ENCODE data around the gene CACNB2.

CACNB2 gene

DNA sequence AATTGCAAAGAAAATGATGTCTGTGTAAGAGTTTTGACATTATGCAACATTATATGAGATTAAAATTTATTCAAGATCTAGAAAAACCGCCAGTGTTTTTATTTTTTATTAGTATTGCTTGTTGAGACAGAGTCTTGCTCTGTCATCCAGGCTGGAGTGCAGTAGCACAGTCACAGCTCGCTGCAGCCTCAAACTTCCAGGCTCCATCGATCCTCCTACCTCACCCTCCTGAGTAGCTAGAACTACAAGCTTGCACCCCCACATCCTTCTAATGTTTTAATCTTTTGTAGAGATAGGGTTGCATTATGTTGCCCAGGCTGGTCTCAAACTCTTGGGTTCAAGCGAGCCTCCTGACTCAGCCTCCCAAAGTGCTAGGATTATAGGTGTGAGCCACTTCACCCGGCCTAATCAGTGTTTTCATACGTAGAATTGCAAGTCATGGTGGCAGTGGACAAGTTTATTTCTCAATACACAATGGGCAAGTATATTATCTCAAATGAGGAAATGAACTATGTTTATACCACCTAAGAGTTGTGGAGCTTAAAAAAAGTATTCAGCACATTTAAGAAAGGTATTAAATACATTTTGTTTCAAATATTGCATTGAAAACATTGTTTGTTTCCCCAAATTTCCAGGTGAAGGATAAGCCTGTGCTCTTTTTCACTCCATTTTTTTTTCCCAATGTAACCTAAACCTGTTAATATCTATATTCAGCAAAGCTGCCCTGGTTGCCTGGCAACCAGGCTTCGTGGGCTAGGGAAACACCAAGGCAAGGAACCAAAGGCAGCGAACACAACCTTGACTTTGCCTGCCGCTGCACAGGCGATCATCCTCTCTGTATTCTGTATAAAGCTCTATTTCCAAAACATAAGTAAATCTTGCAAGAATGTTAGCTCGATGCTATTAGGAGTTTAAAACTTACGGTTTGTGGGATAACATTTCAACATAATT, 163.9 kb downstream of the CACNB2 start:
- DNase-seq: no peak

DNA sequence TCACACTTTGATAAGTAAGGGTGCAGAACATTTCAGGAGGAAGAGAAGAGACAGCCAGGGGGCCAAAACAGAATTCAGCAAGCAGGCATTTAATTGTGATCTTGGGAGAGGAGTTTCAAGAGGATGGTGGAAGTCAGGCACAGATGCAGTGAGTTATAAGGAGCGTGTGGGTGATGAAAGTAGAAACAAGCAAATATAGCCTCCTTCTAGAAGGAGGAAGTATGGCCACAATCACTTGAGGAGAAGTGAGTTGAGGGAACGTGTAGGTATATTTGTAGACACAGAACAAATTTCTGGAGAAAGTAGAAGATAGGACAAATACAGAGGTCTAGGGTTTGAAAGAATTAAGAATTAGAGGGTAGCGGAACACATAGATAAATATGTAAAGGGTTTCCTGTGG, 165.8 kb downstream of the CACNB2 start:
- no peak for DNase-seq

DNA sequence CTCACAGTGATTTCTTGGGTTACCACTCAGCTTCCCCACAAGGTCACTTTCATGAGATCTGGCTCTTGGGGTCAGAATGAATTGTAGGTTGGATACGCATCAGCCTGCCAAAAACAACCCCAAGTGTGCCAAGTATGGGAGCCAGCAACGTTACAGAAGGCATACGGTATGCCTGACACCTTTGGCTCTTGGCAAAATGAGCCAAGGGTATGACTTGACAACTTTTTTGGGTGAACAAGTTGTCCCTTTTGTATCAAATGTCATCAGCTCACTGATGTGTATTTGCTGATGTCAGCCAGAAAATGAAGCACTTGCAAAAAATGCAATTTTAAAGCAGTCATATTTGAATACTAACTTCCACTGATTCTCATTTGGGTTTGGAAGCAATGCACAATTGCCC, 168.4 kb downstream of the CACNB2 start:
- peak in 1 of 2 experiments; percentile 43 for DNase-seq

DNA sequence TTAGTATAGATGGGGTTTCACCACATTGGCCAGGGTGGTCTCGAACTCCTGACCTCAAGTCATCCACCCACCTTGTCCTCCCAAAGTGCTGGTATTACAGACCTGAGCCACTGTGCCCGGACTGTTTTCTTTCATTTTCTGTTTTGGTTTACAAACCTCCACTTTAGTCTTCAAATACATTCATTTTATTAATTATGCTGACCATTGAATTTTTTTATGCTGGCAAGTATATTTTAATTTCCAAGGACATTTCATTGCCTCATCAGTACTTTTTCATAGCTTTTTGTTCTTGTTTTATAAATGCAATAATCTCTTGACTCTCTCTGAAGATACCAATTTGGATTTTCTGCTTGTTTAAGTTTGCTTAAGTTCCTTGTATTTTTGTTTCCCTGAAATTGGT, 170.5 kb downstream of the CACNB2 start:
- DNase-seq: no peak

DNA sequence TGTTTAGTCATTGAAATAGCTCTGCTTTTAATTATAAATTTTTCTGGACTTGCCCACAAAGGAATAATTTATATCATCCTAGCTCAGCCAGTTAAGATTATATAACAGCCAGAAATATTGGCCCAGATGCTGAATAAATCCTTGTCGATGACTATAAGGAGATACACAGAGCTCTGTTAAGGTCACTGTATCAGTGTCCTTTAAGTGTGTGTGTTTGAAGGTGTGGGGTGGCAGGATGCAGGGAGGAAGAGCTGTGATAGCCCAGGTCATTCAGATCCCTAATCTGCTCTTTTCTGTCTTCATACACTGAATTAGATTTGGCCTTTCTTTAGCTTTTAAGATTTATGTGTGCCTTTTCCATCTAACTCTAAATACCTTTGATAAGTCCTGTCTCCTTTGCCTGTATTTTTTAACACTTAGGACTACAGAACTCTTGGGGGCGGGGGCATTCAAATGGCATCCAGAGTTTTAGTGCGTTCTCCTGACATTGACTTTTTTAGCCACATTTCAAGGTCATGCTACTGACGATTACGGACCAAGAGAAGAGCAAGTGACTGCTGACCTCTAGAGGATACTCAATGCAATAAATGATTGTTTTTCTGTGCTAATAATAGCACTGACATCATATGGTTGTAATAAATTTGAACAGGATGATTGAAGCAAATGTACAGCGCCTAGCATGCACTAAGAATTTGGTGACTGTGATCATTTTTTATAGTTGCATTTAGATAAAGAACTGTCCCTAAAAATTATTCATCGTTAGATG, 172.3 kb downstream of the CACNB2 start:
- DNase-seq: peak in 1 of 2 experiments; percentile 37

DNA sequence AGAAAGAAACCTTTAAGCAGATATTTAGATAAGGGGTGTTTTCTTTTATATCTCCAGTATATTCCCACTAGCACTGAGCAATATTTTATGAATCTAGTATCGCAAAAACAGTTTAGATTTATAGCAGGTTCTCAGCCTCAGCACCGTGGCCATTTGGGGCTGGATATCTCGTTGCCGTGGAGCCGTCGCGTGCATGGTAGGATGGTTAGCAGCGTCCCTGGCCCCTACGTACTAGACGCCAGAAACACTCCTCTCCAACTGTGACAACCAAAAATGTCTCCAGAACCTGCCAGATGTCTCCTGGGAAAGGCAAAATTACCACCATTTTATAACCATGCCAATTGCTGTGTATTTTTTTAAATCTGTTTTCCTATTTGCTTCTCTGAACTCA, 172.9 kb downstream of the CACNB2 start:
- DNase-seq: no peak

DNA sequence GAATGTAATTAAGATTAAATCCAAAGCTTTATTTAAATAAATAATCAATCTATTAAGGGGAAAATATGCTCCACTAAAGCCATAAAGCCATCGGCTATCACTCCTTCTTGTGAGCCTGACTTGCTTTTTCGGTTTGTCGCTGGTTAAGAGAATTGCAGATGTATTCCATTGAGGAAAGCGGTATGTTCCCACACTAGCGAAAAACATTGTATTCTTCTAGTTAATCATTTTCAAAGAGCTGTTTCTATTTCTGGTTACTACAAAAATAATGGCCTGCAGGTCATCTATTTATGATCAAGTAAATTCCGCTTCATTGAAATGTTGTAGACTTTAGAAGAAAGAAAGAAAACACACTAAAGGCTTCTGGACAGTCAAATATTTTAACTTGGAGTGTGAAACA, 173.4 kb downstream of the CACNB2 start:
- DNase-seq: no peak

DNA sequence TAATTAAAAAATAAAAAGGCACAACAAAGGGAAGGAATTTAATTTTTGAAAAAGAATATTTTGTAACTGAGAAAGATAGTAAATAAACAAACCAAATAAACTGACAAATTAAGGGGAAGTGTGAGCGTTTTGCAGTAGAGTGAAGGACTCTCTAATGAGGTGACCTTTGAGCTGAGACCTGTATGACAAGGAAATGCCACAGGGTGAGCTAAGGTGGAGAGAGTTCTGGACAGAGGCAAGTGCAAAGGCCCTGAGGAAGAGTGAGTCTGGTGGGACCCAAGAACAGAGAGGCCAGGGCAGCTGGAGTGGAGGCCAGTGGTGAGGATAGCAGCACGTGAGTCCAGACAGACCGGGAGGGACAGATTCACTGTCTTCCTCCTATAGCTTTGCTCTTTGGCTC, 179.4 kb downstream of the CACNB2 start:
- no peak for DNase-seq

DNA sequence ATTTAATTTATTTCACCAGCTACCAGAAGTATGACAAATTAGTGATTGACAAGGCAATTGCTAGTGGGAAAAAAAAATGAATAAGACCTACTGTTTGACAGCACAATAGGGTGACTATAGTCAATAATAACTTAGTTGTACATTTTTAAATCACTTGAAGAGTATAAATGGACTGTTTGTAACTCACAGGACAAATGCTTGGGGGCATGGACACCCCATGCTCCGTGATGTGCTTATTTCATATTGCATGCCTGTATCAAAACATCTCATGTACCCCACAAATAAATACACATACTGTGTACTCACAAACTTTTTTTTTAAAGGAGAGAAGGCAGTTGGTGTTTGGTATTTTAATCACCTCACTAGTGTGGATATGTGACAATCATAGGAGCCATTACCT, 181.1 kb downstream of the CACNB2 start:
- DNase-seq: no peak

DNA sequence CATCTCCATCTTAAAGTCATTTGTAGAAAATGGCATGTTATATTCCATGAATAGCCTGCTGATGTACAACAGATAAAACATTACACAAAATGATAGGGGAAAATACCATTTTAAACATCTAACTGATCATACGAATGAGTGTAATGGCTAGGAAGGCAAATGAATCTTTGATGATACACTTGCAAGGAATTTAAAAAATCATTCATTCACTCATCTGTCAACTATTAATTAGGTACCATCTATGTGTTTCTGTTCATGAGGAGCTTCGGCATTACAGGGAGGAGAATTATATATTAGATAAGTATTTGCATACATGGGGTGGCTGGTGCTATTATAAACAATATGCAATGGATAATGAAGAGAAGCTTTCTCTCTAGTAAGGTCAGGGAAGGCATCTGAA, 183.7 kb downstream of the CACNB2 start:
- DNase-seq: no peak

DNA sequence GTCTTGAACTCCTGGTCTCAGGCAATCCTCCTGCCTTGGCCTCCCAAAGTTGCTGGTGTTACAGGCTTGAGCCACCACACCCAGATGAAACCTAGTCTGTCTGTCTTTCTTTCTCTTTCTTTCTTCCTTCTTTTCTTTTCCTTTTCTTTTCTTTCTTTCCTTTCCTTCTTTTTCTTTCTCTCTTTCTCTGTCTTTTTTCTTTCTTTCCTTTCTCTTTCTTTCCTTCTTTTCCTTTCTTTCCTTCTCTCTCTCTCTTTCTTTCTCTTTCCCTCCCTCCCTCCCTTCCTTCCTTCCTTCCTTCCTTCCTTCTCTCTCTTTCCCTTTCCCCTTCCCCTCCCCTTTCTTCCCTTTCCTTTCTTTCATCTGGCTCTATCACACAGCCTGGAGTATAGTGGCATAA, 185.2 kb downstream of the CACNB2 start:
- DNase-seq: no peak

DNA sequence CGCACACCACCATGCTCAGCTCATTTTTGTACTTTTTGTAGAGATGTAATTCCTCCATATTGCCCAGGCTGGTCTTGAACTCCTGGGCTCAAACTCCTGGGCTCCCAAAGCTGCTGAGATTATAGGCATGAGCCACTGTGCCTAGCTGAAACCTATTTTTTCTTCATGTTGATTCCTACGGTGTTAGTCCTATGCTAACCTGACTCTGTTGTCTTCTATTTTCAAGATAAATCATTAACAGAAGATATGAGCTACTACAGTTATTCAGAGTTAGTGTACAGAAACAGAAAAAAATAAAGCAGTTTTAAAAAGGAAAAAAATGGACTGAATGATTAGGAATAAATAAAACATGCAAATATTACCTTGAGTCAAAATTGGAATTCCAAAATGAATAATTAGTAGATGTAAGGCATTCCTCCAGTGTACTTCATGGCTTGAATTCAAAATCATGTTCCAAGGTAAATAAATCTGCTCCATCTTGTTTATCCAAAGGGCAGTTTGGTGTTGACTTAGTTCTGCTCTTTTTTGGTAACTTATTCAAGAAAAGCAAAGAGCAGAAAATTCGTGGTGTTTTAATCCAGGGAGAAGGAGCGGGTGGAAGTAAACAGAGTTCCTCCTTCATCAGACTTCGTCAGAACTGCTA, 185.8 kb downstream of the CACNB2 start:
- DNase-seq: no peak

DNA sequence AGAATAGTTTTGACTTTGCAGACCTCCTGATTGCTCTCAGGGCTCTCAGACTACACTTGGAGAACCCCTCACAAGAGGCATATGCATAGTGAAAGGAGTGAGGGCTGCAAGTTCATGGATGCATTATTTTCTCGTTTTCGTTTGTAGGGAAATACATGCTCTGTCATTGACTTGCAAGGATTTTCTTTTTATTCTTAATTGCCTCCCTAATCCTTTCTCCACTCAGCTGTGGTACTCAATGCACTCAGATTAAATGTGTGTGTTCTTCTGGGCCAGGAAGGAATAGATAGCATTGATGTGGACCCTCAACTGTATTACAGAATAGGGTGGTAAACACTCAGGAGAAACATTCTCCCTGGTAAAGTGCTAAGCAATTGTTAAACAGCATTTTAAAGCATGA, 188.7 kb downstream of the CACNB2 start:
- no peak for DNase-seq

DNA sequence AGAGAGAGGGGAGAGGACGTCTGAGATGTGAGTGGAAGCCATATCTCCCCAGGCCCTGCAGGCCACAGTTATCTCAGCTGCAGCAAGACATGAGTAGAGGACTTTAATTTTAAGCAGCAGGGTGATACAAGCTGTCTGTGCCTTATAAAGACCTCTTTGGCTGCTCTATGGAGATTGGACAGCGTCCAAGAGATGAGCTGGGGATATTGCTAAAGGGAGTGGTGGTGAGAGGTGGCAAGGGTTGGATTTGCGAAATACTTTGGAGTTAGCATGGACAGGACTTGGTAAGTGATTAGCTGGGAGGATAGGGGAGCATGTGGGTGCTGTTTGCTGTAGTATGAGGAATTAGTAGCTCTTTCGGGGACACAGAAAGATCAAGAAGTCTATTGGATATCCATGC, 191.8 kb downstream of the CACNB2 start:
- no peak for DNase-seq

DNA sequence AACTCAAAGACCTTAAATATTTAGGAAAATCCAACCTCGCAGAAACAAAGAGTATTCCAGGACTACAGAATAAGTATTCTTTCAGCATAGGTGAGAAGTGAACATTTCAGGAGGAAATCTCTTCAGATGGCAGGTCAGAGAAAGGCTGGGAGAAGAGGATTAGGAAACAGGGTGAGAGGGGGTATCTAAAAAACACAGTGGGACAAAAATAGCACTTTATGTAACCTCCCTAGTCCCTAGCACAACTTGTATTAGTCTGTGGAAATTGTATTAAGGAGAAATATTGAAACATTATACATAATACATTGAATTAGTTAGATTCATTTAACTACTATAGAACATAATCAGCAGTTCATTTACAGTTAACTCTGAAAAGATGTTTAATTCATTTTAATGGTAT, 192.3 kb downstream of the CACNB2 start:
- DNase-seq: no peak

DNA sequence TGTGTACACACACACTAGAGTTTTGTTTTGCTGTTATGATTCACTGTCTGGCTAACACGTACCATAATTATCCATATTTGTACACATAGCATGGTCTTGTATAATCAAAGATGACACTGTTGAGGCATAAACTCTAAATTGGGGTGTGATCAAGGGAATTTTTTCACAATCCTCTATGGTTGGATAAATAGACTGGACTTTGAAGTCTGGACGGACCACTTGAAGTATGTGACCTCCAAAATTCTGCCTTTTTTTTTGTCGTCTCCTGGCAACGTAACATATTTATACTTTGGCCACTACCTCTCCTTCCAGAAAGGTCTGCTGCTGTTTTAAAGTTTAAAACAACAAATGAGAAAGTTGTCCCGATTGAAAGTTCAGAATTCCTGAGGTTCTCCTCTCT, 193.4 kb downstream of the CACNB2 start:
- DNase-seq: no peak

DNA sequence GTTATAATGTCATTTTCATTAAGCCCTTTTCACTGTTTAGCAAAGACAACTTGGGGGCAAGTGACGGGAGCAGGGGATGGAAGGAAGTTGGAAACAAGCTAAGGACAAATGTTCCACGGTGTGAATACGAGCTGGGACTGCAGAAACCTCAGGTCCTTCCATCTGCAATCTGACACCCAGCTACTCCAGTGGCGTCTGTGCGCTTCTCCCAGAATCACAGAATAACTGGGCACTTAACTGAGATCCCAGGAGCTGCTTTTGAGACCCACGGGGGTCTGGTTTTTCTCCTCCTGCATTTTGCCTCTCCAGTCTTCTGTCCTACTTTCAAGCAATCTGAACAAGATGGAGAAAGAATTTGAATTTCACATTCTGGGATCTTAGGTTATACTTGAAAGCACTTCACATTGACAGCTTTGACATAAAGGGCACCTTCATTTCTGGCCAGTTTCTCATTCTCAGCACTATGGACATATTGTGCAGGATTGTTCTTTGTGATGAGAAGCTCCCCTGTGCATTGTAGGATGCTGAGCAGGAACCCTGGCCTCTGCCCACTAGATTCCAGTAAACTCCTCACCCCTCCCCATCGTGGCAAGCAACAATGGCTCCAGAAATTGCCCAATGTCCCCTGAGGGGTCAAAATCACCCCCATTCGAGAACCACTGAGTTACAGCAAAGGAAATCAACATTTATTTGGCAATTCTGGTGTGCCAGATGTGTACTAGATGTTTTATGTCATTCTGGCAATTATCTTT, 194.1 kb downstream of the CACNB2 start:
- DNase-seq: no peak

DNA sequence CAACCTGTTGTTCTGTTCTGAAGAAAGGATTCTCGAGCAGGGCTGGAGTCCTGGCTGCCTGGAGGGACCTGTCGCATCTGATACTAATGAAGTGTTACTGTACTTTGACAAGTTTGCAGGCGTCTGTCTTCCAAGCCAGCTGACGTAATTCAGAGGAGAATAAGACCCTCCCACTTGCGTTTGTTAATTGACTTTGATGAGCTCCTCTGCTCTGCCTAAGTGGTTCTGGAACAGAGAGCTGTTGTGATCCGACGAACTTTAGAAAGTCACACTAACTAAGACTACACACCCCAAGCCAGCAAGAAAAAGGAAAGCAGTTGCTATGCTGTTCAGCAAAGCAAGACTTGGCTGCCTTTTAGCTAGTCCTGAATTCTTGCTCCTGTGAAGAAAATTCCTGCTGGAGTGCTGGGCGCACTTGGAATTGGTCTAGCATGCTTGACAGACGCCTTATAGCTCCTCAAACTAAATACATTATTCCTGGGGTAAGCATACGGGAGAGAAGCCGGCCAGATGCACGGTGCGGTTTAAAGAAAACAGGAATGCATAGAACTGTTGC, 200.3 kb downstream of the CACNB2 start:
- DNase-seq: no peak

DNA sequence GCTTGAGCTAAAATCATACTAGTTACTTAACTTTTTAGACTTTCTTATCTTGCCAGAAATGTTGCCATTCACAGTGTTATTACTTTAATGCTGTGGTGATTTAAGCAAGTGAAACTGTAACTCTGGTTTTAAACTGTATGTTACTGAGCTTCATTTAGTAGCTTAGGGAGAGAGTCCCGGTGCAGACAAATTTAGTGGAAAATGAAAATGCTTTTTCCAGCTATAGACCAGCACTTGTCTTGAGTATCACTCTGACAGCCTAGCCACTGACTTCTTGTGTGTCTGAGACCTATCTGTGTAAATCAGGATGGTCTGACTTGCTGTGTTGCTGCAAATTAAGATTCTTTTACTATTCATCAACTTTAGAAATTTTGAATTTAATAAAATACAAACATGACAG, 200.8 kb downstream of the CACNB2 start:
- DNase-seq: no peak

DNA sequence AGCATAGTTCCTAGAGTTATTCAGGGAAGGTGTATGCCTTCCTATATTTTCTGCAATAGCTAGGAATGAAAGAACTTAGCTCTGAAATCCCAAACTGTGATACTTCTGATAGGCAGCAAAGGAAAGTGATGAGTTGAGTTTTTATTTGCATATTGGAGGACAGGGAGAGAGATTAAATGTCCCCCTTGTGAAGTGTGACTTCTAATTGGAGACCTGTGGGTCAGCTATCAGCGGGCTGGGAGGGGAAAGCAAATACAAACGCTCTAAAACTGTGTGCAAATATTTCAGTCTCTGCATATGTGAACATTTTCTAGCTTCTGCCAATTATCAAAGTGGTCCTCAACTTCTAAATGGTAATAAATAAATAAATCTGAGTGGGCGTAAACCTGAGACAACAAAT, 203.3 kb downstream of the CACNB2 start:
- DNase-seq: no peak

DNA sequence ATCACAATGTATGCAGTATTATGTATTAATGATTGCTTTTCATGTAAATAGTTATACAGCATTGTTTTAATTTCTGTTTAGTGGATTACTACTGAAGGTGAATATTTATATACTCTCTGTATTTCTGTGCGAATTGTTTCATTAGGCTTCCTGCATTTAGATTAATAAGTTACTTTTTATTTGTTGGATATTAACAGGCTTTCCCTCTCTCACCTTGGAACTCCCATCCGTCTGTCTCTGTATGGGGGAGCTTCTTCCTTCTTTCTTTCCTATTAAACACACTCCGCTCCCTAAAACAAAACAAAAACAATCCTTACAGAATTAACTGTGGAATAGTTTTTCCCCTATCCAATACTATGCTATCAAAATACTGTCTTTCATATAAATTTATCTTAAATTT, 205.1 kb downstream of the CACNB2 start:
- no peak for DNase-seq

DNA sequence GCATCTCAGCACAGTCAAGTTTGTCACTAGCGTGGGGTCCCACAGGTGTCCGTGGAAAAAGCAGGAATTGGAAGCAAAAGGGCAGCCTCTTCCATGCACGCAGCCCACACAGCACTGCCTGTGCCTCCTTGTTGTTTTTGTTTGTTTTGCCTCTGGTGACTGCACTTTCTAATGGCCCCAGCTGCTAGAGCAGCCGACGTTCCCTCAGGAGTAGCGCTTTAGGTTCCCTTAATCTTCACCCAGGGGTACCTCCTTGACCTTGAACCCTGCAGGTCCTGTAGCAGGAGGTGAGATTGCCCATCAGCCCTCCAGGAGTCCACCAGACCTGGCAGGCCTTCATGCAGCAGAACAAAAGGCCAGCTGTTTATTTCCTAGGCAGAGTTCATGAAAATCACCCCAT, 210.1 kb downstream of the CACNB2 start:
- no peak for DNase-seq

DNA sequence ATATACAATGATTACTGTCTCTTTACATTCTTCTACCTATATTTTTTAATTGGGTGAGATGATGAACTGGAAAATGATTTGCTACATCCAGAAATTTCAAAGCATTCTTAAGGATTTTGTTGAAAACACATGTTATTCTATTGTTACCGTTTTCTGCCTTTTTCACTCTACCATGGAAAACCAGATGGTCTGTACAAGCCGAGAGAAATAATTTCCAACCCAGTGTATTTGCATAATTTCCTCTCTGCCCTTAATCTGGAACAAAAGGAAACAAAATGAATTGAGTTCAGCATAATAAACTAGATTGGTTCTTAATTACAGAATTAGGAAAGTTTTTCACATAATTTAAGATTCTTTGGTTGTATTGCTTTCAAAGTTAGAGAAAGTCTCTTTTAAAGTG, 211.2 kb downstream of the CACNB2 start:
- no peak for DNase-seq

Data from NCI-H446 (cell line).